Stimulated activated CD8-positive, alpha-beta memory T cell treated with anti-CD3 and anti-CD28 coated beads, Interleukin-12 subunit alpha, Interleukin-12 subunit beta, amount 100 ng/mL, for 24 hours (primary cell): ENCODE measurements around the gene MBD4.

Source experiments
- DNase-seq: peaks from one replicate; pipeline ENCODE4 v3.0.0-alpha.2; 2020; ENCODE audit errors: extremely low read depth

The MBD4 gene

GRCh38 chr3:129463094-129463493 is 23.3 kb upstream of the MBD4 start:
- no peak for DNase-seq

GRCh38 chr3:129462361-129462968 is 22.7 kb upstream of the MBD4 start:
- DNase-seq, result no peak

GRCh38 chr3:129461461-129462146 is 21.9 kb upstream of the MBD4 start:
- DNase-seq, result no peak

GRCh38 chr3:129461022-129461421 is 21.3 kb upstream of the MBD4 start:
- DNase-seq, result no peak

- DNase-seq, result no peak
These were observed 20.8 kb upstream of the MBD4 start for GRCh38 chr3:129460572-129460971.

- no peak for DNase-seq
These were observed 20.4 kb upstream of the MBD4 start for GRCh38 chr3:129460155-129460554.

GRCh38 chr3:129453732-129454131 is 14.0 kb upstream of the MBD4 start:
- no peak for DNase-seq

GRCh38 chr3:129449279-129450115 is 9.7 kb upstream of the MBD4 start:
- DNase-seq, result no peak

- DNase-seq, result no peak
These were observed 8.6 kb upstream of the MBD4 start for GRCh38 chr3:129448186-129448895.

GRCh38 chr3:129446926-129447325 is 7.2 kb upstream of the MBD4 start:
- DNase-seq, result no peak

GRCh38 chr3:129445471-129445870 is 5.7 kb upstream of the MBD4 start:
- no peak for DNase-seq

GRCh38 chr3:129442947-129443346 is 3.2 kb upstream of the MBD4 start:
- no peak for DNase-seq

- no peak for DNase-seq
These were observed 2.7 kb upstream of the MBD4 start for GRCh38 chr3:129442486-129442885.

- DNase-seq, result no peak
These were observed 2.0 kb upstream of the MBD4 start for GRCh38 chr3:129441782-129442181.

GRCh38 chr3:129441215-129441614 is 1.5 kb upstream of the MBD4 start:
- DNase-seq, result no peak

GRCh38 chr3:129440618-129441190 is 956 bp upstream of the MBD4 start:
- no peak for DNase-seq

- DNase-seq, result peak; percentile 9
These were observed 427 bp downstream of the MBD4 start for GRCh38 chr3:129439226-129439816.

- no peak for DNase-seq
These were observed 4.4 kb downstream of the MBD4 start for GRCh38 chr3:129435367-129435766.

- DNase-seq, result no peak
These were observed 5.6 kb downstream of the MBD4 start for GRCh38 chr3:129434140-129434539.

- no peak for DNase-seq
These were observed 6.2 kb downstream of the MBD4 start for GRCh38 chr3:129433565-129433964.

GRCh38 chr3:129432671-129433070 is 7.1 kb downstream of the MBD4 start:
- no peak for DNase-seq
